HL-60 (cell line): Measurements from ENCODE around the gene AKR1B15.

Source experiments
- CTCF ChIP-seq: IDR thresholded peaks from one replicate; pipeline ENCODE4 v1.5.1; 2011; ENCODE audit warnings: low read length, control low read depth, inconsistent platforms; ENCODE audit not compliant: insufficient read depth
- GABPA ChIP-seq: IDR thresholded peaks from 2 replicates; pipeline ENCODE4 v1.6.1; 2012; ENCODE audit warnings: low read depth
- POLR2AphosphoS5 ChIP-seq: IDR thresholded peaks from 2 replicates; pipeline ENCODE4 v1.6.1; 2012; ENCODE audit warnings: low read depth
- REST ChIP-seq: IDR thresholded peaks from 2 replicates; pipeline ENCODE4 v1.6.1; 2012; ENCODE audit warnings: low read depth; ENCODE audit not compliant: insufficient replicate concordance

GRCh38 chr7:134533288-134533771 is 15.6 kb upstream of the AKR1B15 start:
- TF ChIP-seq GABPA = no peak
- no peak for TF ChIP-seq CTCF
- TF ChIP-seq REST = no peak
- no peak for TF ChIP-seq POLR2AphosphoS5
